ENCODE data around the gene ANXA2.
"Not testable (repeated sequence)": the region's sequence is repeated elsewhere in the genome, so short reads cannot be mapped to it uniquely, and the experiment has no call there.

ANXA2 gene

GRCh38 chr15:60408463-60408981 is 10.7 kb upstream of the ANXA2 start:
- DNase-seq, result no peak

- no peak for DNase-seq
These were observed 9.6 kb upstream of the ANXA2 start for GRCh38 chr15:60407415-60407805.

- no peak for DNase-seq
These were observed 9.0 kb upstream of the ANXA2 start for GRCh38 chr15:60406513-60407414.

GRCh38 chr15:60405399-60405798 is 7.6 kb upstream of the ANXA2 start:
- DNase-seq, result no peak

- not testable (repeated sequence) for DNase-seq
These were observed 6.6 kb upstream of the ANXA2 start for GRCh38 chr15:60404351-60404750.

GRCh38 chr15:60400944-60401343 is 3.2 kb upstream of the ANXA2 start:
- DNase-seq, result no peak

- no peak for DNase-seq
These were observed 2.1 kb upstream of the ANXA2 start for GRCh38 chr15:60399931-60400330.

GRCh38 chr15:60399246-60399915 is 1.6 kb upstream of the ANXA2 start:
- no peak for DNase-seq

GRCh38 chr15:60396958-60397771 is 621 bp downstream of the ANXA2 start:
- peak; percentile 52 for DNase-seq

- no peak for DNase-seq
These were observed 1.2 kb downstream of the ANXA2 start for GRCh38 chr15:60396560-60396957.

GRCh38 chr15:60396100-60396499 is 1.7 kb downstream of the ANXA2 start:
- no peak for DNase-seq

GRCh38 chr15:60395276-60396011 is 2.3 kb downstream of the ANXA2 start:
- DNase-seq, result no peak

- no peak for DNase-seq
These were observed 3.1 kb downstream of the ANXA2 start for GRCh38 chr15:60394689-60395097.

- no peak for DNase-seq
These were observed 4.6 kb downstream of the ANXA2 start for GRCh38 chr15:60392986-60393790.

- DNase-seq, result no peak
These were observed 5.2 kb downstream of the ANXA2 start for GRCh38 chr15:60392601-60392985.

- no peak for DNase-seq
These were observed 6.0 kb downstream of the ANXA2 start for GRCh38 chr15:60391722-60392315.

- no peak for DNase-seq
These were observed 6.8 kb downstream of the ANXA2 start for GRCh38 chr15:60390871-60391501.

- no peak for DNase-seq
These were observed 7.6 kb downstream of the ANXA2 start for GRCh38 chr15:60390231-60390630.

- no peak for DNase-seq
These were observed 8.3 kb downstream of the ANXA2 start for GRCh38 chr15:60389261-60390077.

- DNase-seq, result no peak
These were observed 10.5 kb downstream of the ANXA2 start for GRCh38 chr15:60387321-60387720.
